ENCODE results near the gene TTL. TPM values are rescaled to one million over a fixed set of nuclear protein-coding genes. Genes with fewer than 3 reads are reported as not detected.
A peak's percentile ranks its signal among the peaks of the same experiment; 100 is the strongest.
"Not testable (repeated sequence)": the region's sequence is repeated elsewhere in the genome, so short reads cannot be mapped to it uniquely, and the experiment has no call there.

The TTL gene
- total and polyA plus RNA-seq, 2 of the 13 experiments (the other 11 are each of a cell fraction or from before 2014, with no cell fraction given): 19.0 to 59.8 TPM

DNA sequence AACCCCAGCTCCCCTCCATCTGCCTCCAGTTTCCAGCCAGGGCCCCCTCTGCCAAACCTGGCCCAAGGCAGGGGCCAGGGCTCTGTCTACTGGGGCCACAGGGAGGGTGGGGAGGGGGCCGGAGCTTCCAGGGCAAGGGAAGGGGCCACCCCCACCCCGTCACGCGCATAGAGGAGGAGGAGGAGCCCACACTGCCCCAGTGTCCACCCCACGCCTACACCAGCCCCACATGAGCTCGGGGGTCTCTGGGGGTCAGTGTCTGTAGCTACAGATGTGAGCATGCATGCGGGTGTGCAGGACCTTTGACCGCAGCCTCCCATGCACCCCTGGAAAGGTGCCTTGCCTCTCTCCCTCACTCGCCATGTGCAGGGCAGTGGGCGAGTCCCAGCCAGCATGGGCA is 45.0 kb upstream of the TTL start:
- H3K27me3 ChIP-seq (ENCODE audit: control insufficient read depth in 1 of 2, insufficient read depth in 2 of 2, low read length in 2 of 2): peaks cover 0 to 18% of the 10 kb centered on the region in 2 experiments; a peak in 1 of 5 replicates
- H2AFZ ChIP-seq (ENCODE audit: low read length); H4K20me1 ChIP-seq (ENCODE audit: insufficient read depth, low read length); CTCF ChIA-PET (ENCODE audit: low intra/inter-chr PET ratio, low total read pairs); H3K36me3 ChIP-seq (replicated peaks in 1 of 2; ENCODE audit: control insufficient read depth in 1 of 2, insufficient read depth in 2 of 2, low read length in 2 of 2); H3K9me3 ChIP-seq (ENCODE audit: low read length); H3K27ac ChIP-seq (ENCODE audit: extremely low read length, insufficient read depth, low read length); H3K9ac ChIP-seq (ENCODE audit: insufficient read depth, low read depth, low read length); intact Hi-C loops (cut with micrococcal nuclease; ENCODE audit: unreplicated experiment); BruUV-seq (replicated peaks); DNase-seq (ENCODE audit: low spot score); FAIRE-seq; POLR2A ChIA-PET; ATAC-seq; H3K79me2 ChIP-seq (ENCODE audit: insufficient read depth, low read length): not testable (repeated sequence)
- H3K4me1 ChIP-seq (ENCODE audit: insufficient read depth, low read length): peaks cover 28% of the 10 kb centered on the region
- 68% methylated on average over 5 of the region's 10 CpGs for WGBS (ENCODE audit: low lambda C conversion rate)
- in situ Hi-C loops (cut with HindIII; ENCODE audit: extremely low pct_ligation_motif_present, low pct_unique_long_range_greater_than_20kb): loop anchor here (10.0 to 25.0 kb wide), 2 partner anchors 175 to 312 kb away; partner anchors contain the start of gene ZC3H8
- peak overlapping the region in 1 of 3 experiments; percentile 61; a peak in 3 of 6 replicates for H3K4me3 ChIP-seq (replicated peaks in 1 of 3; ENCODE audit: insufficient read depth in 1 of 3, low read depth in 2 of 3, low read length in 3 of 3)
- H3K4me2 ChIP-seq (ENCODE audit: low read depth, low read length): peak overlapping the region; percentile 76

DNA sequence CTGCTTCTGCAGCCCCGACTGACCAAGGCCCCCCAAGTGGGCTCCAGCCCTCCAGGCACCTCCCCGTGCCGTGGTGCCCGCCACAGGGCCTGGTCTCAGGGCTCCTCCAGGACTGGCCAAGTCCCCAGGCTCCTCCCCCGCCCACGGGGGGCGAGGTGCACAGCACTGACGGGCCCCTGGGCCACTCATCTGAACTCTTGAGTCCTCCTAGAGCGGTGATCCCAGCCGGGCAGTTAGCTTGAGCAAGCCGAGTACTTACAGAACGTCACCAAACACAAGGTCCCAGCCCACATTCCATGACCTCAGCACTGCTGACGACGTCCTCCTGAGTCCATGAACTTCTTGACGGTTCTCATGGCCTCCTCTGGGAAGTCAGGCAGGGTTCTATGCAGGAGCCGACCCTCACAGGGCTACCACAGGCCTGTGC is 44.5 kb upstream of the TTL start:
- peaks cover 0 to 18% of the 10 kb centered on the region in 2 experiments; a peak in 1 of 5 replicates for H3K27me3 ChIP-seq (ENCODE audit: control insufficient read depth in 1 of 2, insufficient read depth in 2 of 2, low read length in 2 of 2)
- peak overlapping the region in 2 of 3 experiments; percentile 34 to 61; a peak in 5 of 6 replicates for H3K4me3 ChIP-seq (replicated peaks in 1 of 3; ENCODE audit: insufficient read depth in 1 of 3, low read depth in 2 of 3, low read length in 3 of 3)
- FAIRE-seq; H3K79me2 ChIP-seq (ENCODE audit: insufficient read depth, low read length); H3K27ac ChIP-seq (ENCODE audit: extremely low read length, insufficient read depth, low read length); H4K20me1 ChIP-seq (ENCODE audit: insufficient read depth, low read length); intact Hi-C loops (cut with micrococcal nuclease; ENCODE audit: unreplicated experiment); H3K36me3 ChIP-seq (replicated peaks in 1 of 2; ENCODE audit: control insufficient read depth in 1 of 2, insufficient read depth in 2 of 2, low read length in 2 of 2); H3K9me3 ChIP-seq (ENCODE audit: low read length); BruUV-seq (replicated peaks); POLR2A ChIA-PET; H3K9ac ChIP-seq (ENCODE audit: insufficient read depth, low read depth, low read length); CTCF ChIA-PET (ENCODE audit: low intra/inter-chr PET ratio, low total read pairs): not testable (repeated sequence)
- DNase-seq (ENCODE audit: low spot score) (peak; percentile 45), ATAC-seq (peak; percentile 58)
- H3K4me2 ChIP-seq (ENCODE audit: low read depth, low read length): peak overlapping the region; percentile 76
- in situ Hi-C loops (cut with HindIII; ENCODE audit: extremely low pct_ligation_motif_present, low pct_unique_long_range_greater_than_20kb): loop anchor here (10.0 to 25.0 kb wide), 2 partner anchors 175 to 313 kb away; partner anchors contain the start of gene ZC3H8
- H2AFZ ChIP-seq (ENCODE audit: low read length): peak overlapping the region; percentile 90
- H3K4me1 ChIP-seq (ENCODE audit: insufficient read depth, low read length): peaks cover 28% of the 10 kb centered on the region
- 17% methylated on average over 8 of the region's 16 CpGs for WGBS (ENCODE audit: low lambda C conversion rate)
- TF ChIP-seq ZBTB21 (CRISPR knock-in tag; IDR thresholded peaks at IDR 0.05) (0 out of 2 replicates have a peak, but pooled peaks have one; percentile 58), ZNF687 (CRISPR knock-in tag; IDR thresholded peaks at IDR 0.05) (peak; percentile 66), GATAD2A (CRISPR knock-in tag; IDR thresholded peaks at IDR 0.05) (0 out of 2 replicates have a peak, but pooled peaks have one; percentile 17), FOSL2 (CRISPR knock-in tag; IDR thresholded peaks at IDR 0.05) (0 out of 2 replicates have a peak, but pooled peaks have one; percentile 15), KDM2A (CRISPR knock-in tag; IDR thresholded peaks at IDR 0.05; ENCODE audit: borderline replicate concordance, low read depth) (peak; percentile 30; the same call in 1 of the 2 replicates), UBTF (CRISPR knock-in tag; IDR thresholded peaks at IDR 0.05) (peak; percentile 25; the same call in 1 of the 2 replicates), SALL1 (CRISPR knock-in tag; IDR thresholded peaks at IDR 0.05) (peak; percentile 30; the same call in 1 of the 2 replicates), ZNF598 (CRISPR knock-in tag; IDR thresholded peaks at IDR 0.05; ENCODE audit: borderline replicate concordance) (0 out of 2 replicates have a peak, but pooled peaks have one; percentile 34)
- TF ChIP-seq, protein P1, sequence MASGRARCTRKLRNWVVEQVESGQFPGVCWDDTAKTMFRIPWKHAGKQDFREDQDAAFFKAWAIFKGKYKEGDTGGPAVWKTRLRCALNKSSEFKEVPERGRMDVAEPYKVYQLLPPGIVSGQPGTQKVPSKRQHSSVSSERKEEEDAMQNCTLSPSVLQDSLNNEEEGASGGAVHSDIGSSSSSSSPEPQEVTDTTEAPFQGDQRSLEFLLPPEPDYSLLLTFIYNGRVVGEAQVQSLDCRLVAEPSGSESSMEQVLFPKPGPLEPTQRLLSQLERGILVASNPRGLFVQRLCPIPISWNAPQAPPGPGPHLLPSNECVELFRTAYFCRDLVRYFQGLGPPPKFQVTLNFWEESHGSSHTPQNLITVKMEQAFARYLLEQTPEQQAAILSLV (CRISPR knock-in tag; IDR thresholded peaks at IDR 0.05; ENCODE audit: borderline replicate concordance): peak; percentile 44; the same call in 1 of the 2 replicates
